Measurements from ENCODE around the gene CWH43.
"Not testable (repeated sequence)": the region's sequence is repeated elsewhere in the genome, so short reads cannot be mapped to it uniquely, and the experiment has no call there.

The CWH43 gene

GRCh38 chr4:49044270-49044669 is 58.2 kb downstream of the CWH43 start:
- Histone ChIP-seq H3K4me3 (ENCODE audit: low read length) (no peak overlapping the region), H3K9me3 (ENCODE audit: control insufficient read depth, low read length) (no peaks in the 10 kb centered on the region), H3K36me3 (ENCODE audit: control insufficient read depth, insufficient read depth, low read length) (no peaks in the 10 kb centered on the region), H3K27me3 (ENCODE audit: control insufficient read depth, insufficient read depth, low read length) (no peaks in the 10 kb centered on the region), H3K4me1 (ENCODE audit: control insufficient read depth, insufficient read depth, low read length) (no peaks in the 10 kb centered on the region), H3K9ac (ENCODE audit: low read length) (no peak overlapping the region)

GRCh38 chr4:49058306-49058705 is 72.2 kb downstream of the CWH43 start:
- Histone ChIP-seq H3K9ac (ENCODE audit: low read length) (no peak overlapping the region), H3K27me3 (ENCODE audit: control insufficient read depth, insufficient read depth, low read length) (no peaks in the 10 kb centered on the region), H3K9me3 (ENCODE audit: control insufficient read depth, low read length) (no peaks in the 10 kb centered on the region), H3K4me1 (ENCODE audit: control insufficient read depth, insufficient read depth, low read length) (no peaks in the 10 kb centered on the region), H3K36me3 (ENCODE audit: control insufficient read depth, insufficient read depth, low read length) (no peaks in the 10 kb centered on the region), H3K4me3 (ENCODE audit: low read length) (no peak overlapping the region)

- Histone ChIP-seq H3K9me3 (ENCODE audit: control insufficient read depth, low read length) (no peaks in the 10 kb centered on the region), H3K4me3 (ENCODE audit: low read length) (no peak overlapping the region), H3K4me1 (ENCODE audit: control insufficient read depth, insufficient read depth, low read length) (no peaks in the 10 kb centered on the region), H3K36me3 (ENCODE audit: control insufficient read depth, insufficient read depth, low read length) (no peaks in the 10 kb centered on the region), H3K9ac (ENCODE audit: low read length) (no peak overlapping the region), H3K27me3 (ENCODE audit: control insufficient read depth, insufficient read depth, low read length) (no peaks in the 10 kb centered on the region)
These were observed 77.6 kb downstream of the CWH43 start for GRCh38 chr4:49063670-49064069.

DNA sequence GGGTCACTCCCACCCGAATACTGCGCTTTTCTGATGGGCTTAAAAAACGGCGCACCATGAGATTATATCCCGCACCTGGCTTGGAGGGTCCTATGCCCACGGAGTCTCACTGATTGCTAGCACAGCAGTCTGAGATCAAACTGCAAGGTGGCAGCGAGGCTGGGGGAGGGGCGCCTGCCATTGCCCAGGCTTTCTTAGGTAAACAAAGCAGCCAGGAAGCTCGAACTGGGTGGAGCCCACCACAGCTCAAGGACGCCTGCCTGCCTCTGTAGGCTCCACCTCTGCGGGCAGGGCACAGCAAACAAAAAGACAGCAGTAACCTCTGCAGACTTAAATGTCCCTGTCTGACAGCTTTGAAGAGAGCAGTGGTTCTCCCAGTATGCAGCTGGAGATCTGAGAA is 86.1 kb downstream of the CWH43 start:
- H3K9ac ChIP-seq (ENCODE audit: low read length); H3K36me3 ChIP-seq (ENCODE audit: control insufficient read depth, insufficient read depth, low read length); H3K9me3 ChIP-seq (ENCODE audit: control insufficient read depth, low read length); H3K4me1 ChIP-seq (ENCODE audit: control insufficient read depth, insufficient read depth, low read length); H3K27me3 ChIP-seq (ENCODE audit: control insufficient read depth, insufficient read depth, low read length); H3K4me3 ChIP-seq (ENCODE audit: low read length): not testable (repeated sequence)

DNA sequence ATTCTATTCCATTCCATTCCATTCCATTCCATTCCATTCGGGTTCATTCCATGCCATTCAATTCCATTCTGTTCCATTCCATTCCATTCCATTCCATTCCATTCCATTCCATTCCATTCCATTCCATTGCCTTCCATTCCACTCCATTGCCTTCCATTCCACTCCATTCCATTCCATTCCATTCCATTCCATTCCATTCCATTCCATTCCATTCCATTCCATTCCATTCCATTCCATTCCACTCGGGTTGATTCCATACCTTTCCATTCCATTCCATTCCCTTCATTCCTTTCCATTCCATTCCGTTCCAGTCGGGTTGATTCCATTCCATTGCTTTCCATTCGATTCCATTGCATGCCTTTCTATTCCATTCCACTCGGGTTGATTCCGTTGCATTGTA is 105.8 kb downstream of the CWH43 start:
- not testable (repeated sequence) for H3K4me1 ChIP-seq (ENCODE audit: control insufficient read depth, insufficient read depth, low read length); H3K9ac ChIP-seq (ENCODE audit: low read length); H3K27me3 ChIP-seq (ENCODE audit: control insufficient read depth, insufficient read depth, low read length); H3K4me3 ChIP-seq (ENCODE audit: low read length); H3K36me3 ChIP-seq (ENCODE audit: control insufficient read depth, insufficient read depth, low read length); H3K9me3 ChIP-seq (ENCODE audit: control insufficient read depth, low read length)

- H3K27me3 ChIP-seq (ENCODE audit: control insufficient read depth, insufficient read depth, low read length); H3K36me3 ChIP-seq (ENCODE audit: control insufficient read depth, insufficient read depth, low read length): not testable (repeated sequence)
These were observed 106.6 kb downstream of the CWH43 start for GRCh38 chr4:49092608-49093135.

GRCh38 chr4:49096215-49096614 is 110.1 kb downstream of the CWH43 start:
- not testable (repeated sequence) for H3K9me3 ChIP-seq (ENCODE audit: control insufficient read depth, low read length); H3K4me1 ChIP-seq (ENCODE audit: control insufficient read depth, insufficient read depth, low read length); H3K9ac ChIP-seq (ENCODE audit: low read length); H3K36me3 ChIP-seq (ENCODE audit: control insufficient read depth, insufficient read depth, low read length); H3K27me3 ChIP-seq (ENCODE audit: control insufficient read depth, insufficient read depth, low read length); H3K4me3 ChIP-seq (ENCODE audit: low read length)

More at GRCh38 chr4:49092608-49093135, 106.6 kb downstream of the CWH43 start:
- not testable (repeated sequence) for H3K4me3 ChIP-seq (ENCODE audit: low read length); H3K9me3 ChIP-seq (ENCODE audit: control insufficient read depth, low read length); H3K4me1 ChIP-seq (ENCODE audit: control insufficient read depth, insufficient read depth, low read length); H3K9ac ChIP-seq (ENCODE audit: low read length)

GRCh38 chr4:49096627-49097026 is 110.6 kb downstream of the CWH43 start:
- H3K4me1 ChIP-seq (ENCODE audit: control insufficient read depth, insufficient read depth, low read length); H3K4me3 ChIP-seq (ENCODE audit: low read length); H3K9ac ChIP-seq (ENCODE audit: low read length); H3K36me3 ChIP-seq (ENCODE audit: control insufficient read depth, insufficient read depth, low read length); H3K9me3 ChIP-seq (ENCODE audit: control insufficient read depth, low read length); H3K27me3 ChIP-seq (ENCODE audit: control insufficient read depth, insufficient read depth, low read length): not testable (repeated sequence)

DNA sequence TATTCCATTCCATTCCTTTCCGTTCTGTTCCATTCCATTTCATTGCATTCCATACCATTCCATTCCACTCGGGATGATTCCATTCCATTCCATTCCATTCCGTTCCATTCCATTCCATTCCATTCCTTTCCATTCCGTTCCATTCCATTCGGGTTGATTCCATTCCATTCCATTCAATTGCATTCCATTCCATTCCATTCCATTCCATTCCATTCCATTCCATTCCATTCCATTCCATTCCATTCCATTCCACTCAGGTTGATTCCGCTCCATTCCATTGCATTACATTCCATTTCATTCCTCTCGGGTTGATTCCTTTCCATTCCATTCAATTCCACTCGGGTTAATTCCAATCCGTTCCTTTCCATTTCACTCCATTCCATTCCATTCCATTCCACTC is 111.0 kb downstream of the CWH43 start:
- H3K4me1 ChIP-seq (ENCODE audit: control insufficient read depth, insufficient read depth, low read length); H3K9ac ChIP-seq (ENCODE audit: low read length); H3K36me3 ChIP-seq (ENCODE audit: control insufficient read depth, insufficient read depth, low read length); H3K27me3 ChIP-seq (ENCODE audit: control insufficient read depth, insufficient read depth, low read length); H3K4me3 ChIP-seq (ENCODE audit: low read length); H3K9me3 ChIP-seq (ENCODE audit: control insufficient read depth, low read length): not testable (repeated sequence)

- not testable (repeated sequence) for H3K4me1 ChIP-seq (ENCODE audit: control insufficient read depth, insufficient read depth, low read length); H3K9me3 ChIP-seq (ENCODE audit: control insufficient read depth, low read length); H3K9ac ChIP-seq (ENCODE audit: low read length); H3K4me3 ChIP-seq (ENCODE audit: low read length); H3K27me3 ChIP-seq (ENCODE audit: control insufficient read depth, insufficient read depth, low read length); H3K36me3 ChIP-seq (ENCODE audit: control insufficient read depth, insufficient read depth, low read length)
These were observed 111.4 kb downstream of the CWH43 start for GRCh38 chr4:49097505-49097904.

DNA sequence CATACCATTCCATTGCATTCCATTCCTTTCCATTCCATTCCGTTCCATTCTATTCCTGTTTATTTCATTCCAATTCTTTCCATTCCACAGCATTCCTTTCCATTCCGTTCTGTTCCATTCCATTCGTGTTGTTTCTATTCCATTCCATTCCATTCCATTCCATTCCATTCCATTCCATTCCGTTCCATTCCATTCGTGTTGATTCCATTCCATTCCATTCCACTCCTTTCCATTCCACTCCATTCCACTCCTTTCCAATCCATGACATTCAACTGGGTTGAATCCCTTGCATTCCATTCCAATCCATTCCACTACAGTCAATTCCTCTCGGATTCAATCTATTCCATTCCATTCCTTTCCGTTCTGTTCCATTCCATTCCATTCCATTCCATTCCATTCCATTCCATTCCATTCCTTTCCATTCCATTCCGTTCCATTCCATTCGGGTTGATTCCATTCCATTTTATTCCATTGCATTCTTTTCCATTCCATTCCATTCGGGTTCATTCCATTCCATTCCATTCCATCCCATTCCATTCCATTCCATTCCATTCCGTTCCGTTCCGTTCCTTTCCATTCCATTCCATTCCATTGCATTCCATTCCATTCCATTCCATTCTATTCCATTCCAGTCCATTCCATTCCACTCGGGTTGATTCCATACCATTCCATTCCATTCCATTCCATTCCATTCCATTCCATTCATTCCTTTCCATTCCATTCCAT is 112.1 kb downstream of the CWH43 start:
- H3K9ac ChIP-seq (ENCODE audit: low read length); H3K4me3 ChIP-seq (ENCODE audit: low read length); H3K27me3 ChIP-seq (ENCODE audit: control insufficient read depth, insufficient read depth, low read length); H3K36me3 ChIP-seq (ENCODE audit: control insufficient read depth, insufficient read depth, low read length); H3K4me1 ChIP-seq (ENCODE audit: control insufficient read depth, insufficient read depth, low read length); H3K9me3 ChIP-seq (ENCODE audit: control insufficient read depth, low read length): not testable (repeated sequence)

DNA sequence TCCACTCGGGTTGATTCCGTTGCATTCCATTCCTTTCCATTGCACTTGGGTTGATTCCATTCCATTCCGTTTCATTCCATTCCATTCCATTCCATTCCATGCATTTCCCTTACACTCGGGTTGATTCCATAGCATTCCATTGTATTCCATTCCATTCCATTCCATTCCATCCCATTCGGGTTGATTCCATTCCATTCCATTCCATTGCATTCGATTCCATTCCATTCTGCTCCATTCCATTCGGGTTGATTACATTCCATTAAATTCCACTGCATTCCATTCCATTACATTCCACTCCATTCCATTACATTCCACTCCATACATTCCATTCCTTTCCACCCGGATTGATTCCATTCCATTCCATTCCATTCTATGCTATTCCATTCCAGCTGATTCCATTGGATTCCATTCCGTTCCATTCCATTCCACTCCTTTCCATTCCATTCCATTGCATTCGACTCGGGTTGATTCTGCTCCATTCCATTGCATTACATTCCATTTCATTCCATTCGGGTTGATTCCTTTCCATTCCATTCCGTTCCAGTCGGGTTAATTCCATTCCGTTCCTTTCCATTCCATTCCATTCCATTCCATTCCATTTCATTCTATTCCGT is 113.9 kb downstream of the CWH43 start:
- not testable (repeated sequence) for H3K27me3 ChIP-seq (ENCODE audit: control insufficient read depth, insufficient read depth, low read length); H3K9ac ChIP-seq (ENCODE audit: low read length); H3K36me3 ChIP-seq (ENCODE audit: control insufficient read depth, insufficient read depth, low read length); H3K9me3 ChIP-seq (ENCODE audit: control insufficient read depth, low read length); H3K4me1 ChIP-seq (ENCODE audit: control insufficient read depth, insufficient read depth, low read length); H3K4me3 ChIP-seq (ENCODE audit: low read length)
